MCF 10A (cell line): ENCODE measurements around the gene MUC5AC. TPM values are rescaled to one million over a fixed set of nuclear protein-coding genes. Genes with fewer than 3 reads are reported as not detected.

Source experiments
- BruUV-seq: library from RNA; stranded (reverse); fragments of 400-500 nt; replicated peaks from 2 replicates; lab custom pipeline; 2021; lab: Mats Ljungman, UMichigan
- CTCF ChIA-PET: fragments of 300-600 bp; sonication (Branson Sonifier 250); formaldehyde crosslinking; extraction: SDS; loops from one replicate; lab custom pipeline; 2021; ENCODE audit warnings: antibody characterized with exemption, inconsistent platforms; lab: Yijun Ruan, JAX
- POLR2A ChIA-PET: fragments of 300-600, 350-650 bp; sonication (Branson Sonifier 250); formaldehyde crosslinking; extraction: SDS; loops from one replicate; lab custom pipeline; 2020; ENCODE audit warnings: antibody characterized with exemption, inconsistent platforms; lab: Yijun Ruan, JAX
- DNase-seq: peaks from one replicate; pipeline ENCODE4 v3.0.0-alpha.2; 2018; ENCODE audit not compliant: unreplicated experiment
- H3K27ac Mint-ChIP-seq: one replicate; pipeline ENCODE4 v1.8.0; 2022; ENCODE audit warnings: mild to moderate bottlenecking, low read depth, mixed read lengths; ENCODE audit not compliant: unreplicated experiment
- H3K27me3 Mint-ChIP-seq: one replicate; pipeline ENCODE4 v1.8.0; 2022; ENCODE audit warnings: mixed read lengths; ENCODE audit not compliant: insufficient read depth, unreplicated experiment
- H3K36me3 Mint-ChIP-seq: one replicate; pipeline ENCODE4 v1.8.0; 2022; ENCODE audit warnings: mild to moderate bottlenecking, moderate library complexity, mixed read lengths; ENCODE audit not compliant: insufficient read depth, unreplicated experiment
- H3K4me1 Mint-ChIP-seq: one replicate; pipeline ENCODE4 v1.8.0; 2022; ENCODE audit warnings: mixed read lengths; ENCODE audit not compliant: insufficient read depth, unreplicated experiment
- H3K4me3 Mint-ChIP-seq: one replicate; pipeline ENCODE4 v1.8.0; 2022; ENCODE audit warnings: mild to moderate bottlenecking, moderate library complexity, mixed read lengths; ENCODE audit not compliant: unreplicated experiment
- H3K9me3 Mint-ChIP-seq: one replicate; pipeline ENCODE4 v1.8.0; 2022; ENCODE audit warnings: mixed read lengths; ENCODE audit not compliant: unreplicated experiment
- CTCF ChIP-seq: fragments of 200-600 bp; IDR thresholded peaks from one replicate; pipeline ENCODE4 v1.8.0; 2022; ENCODE audit warnings: antibody characterized with exemption, mild to moderate bottlenecking; ENCODE audit not compliant: unreplicated experiment
- intact Hi-C: fragments of 100-400 bp; cut with micrococcal nuclease; formaldehyde crosslinking; loops from 2 replicates; pipeline ENCODE4 v1.14.1; 2022
- total RNA-seq: library from RNA; stranded (reverse); gene quantifications from 2 replicates; pipeline ENCODE4 v1.2.3, GENCODE V29; 2022

MUC5AC gene
- total RNA-seq, 1 experiment from 2014 or later: not detected

GRCh38 chr11:1224491-1225385 lies 67.0 kb downstream of the MUC5AC start:
- ChIA-PET CTCF (no interaction called here), POLR2A (interaction anchor here (0.6 to 0.7 kb wide), 2 partner anchors 33 to 151 kb away, joined by 3 read pairs; no protein-coding TSS in a partner anchor)
- no peaks in the 10 kb centered on the region for H3K36me3 Mint-ChIP-seq
- H3K4me1 Mint-ChIP-seq: no peaks in the 10 kb centered on the region
- no peak for TF ChIP-seq CTCF
- H3K4me3 Mint-ChIP-seq: no peak overlapping the region
- peaks cover 10% of the 10 kb centered on the region for H3K27me3 Mint-ChIP-seq
- no peak for DNase-seq
- no peaks in the 10 kb centered on the region for H3K9me3 Mint-ChIP-seq
- no peak overlapping the region for H3K27ac Mint-ChIP-seq
- intact Hi-C loops: no loop called here
- BruUV-seq: no TSS peak

DNA sequence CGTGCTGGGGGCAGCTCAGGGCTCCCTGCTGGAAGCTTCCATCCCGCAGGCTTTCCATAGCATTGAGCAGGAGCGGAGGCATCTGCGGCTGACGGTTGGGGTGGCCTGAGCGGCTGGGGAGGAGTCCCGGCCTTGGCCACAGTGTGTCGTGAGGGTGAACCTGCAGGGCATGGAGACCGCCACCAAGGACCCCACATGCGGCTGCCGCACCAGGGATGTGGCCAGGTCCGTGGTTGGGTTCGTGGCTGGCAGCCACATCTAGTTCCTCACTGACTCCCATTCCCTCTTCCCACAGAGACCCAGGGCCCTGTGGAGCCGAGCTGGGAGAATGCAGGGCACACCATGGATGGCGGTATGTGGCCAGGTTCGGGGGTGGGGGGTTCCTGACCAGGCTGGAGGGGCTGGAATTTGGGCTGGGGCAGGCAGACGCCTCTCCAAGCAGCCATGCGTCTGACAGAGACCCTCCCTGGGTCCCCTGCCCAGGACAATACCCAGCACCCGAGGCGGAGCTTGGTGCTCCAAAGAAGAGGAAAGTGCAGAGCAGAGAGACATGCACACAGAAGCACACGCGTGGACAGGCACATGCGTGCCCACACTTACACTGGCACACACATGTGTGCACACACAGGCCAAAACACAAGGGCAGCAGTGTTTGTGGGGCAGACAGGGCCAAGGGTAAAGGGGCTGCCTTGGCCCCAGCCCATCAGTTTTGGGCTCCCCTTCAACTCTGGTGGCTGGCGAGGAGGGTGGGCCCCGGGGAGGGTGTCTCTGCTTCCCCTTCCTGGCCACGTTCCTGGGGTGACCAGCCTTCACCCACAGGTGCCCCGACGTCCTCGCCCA lies 67.9 kb downstream of the MUC5AC start:
- CTCF ChIA-PET: no interaction called here
- no peak for TF ChIP-seq CTCF

GRCh38 chr11:1226226-1226985 lies 68.7 kb downstream of the MUC5AC start:
- Mint-ChIP-seq H3K9me3 (no peaks in the 10 kb centered on the region), H3K4me1 (no peaks in the 10 kb centered on the region), H3K36me3 (no peaks in the 10 kb centered on the region), H3K4me3 (no peak overlapping the region), H3K27me3 (peaks cover 10% of the 10 kb centered on the region), H3K27ac (no peak overlapping the region)
- no peak for DNase-seq
- no peak for TF ChIP-seq CTCF
- POLR2A ChIA-PET: no interaction called here
- intact Hi-C loops: no loop called here
- CTCF ChIA-PET: no interaction called here
- BruUV-seq: no TSS peak

More for the DNA sequence above, 67.9 kb downstream of the MUC5AC start:
- POLR2A ChIA-PET: interaction anchor here (0.6 to 0.7 kb wide), 2 partner anchors 32 to 150 kb away, joined by 3 read pairs; no protein-coding TSS in a partner anchor
- H3K27ac Mint-ChIP-seq: no peak overlapping the region
- no peaks in the 10 kb centered on the region for H3K9me3 Mint-ChIP-seq
- intact Hi-C loops: no loop called here
- H3K36me3 Mint-ChIP-seq: no peaks in the 10 kb centered on the region
- no TSS peak for BruUV-seq
- H3K4me1 Mint-ChIP-seq: no peaks in the 10 kb centered on the region
- H3K27me3 Mint-ChIP-seq: peaks cover 10% of the 10 kb centered on the region
- no peak overlapping the region for H3K4me3 Mint-ChIP-seq
- DNase-seq: no peak
